Right cardiac atrium (tissue), 5 donors: ENCODE results near the gene NDFIP2. TPM values are rescaled to one million over a fixed set of nuclear protein-coding genes. Genes with fewer than 3 reads are reported as not detected.

ENCODE experiments used
- ATAC-seq, 2 donors: fragments of 200-7000 bp; cut with Tn5 transposase; one replicate each; pipeline versions ENCODE4 v1.8.0 to v1.9.1; 2020; ENCODE audit warnings: moderate library complexity in 2 of 2, mild to moderate bottlenecking in 1 of 2
- DNase-seq, 3 donors: peaks; one replicate each; pipeline ENCODE4 v3.0.0-alpha.2; 2020
- H3K27ac ChIP-seq: one replicate; pipeline ENCODE4 v1.5.1; 2013; ENCODE audit warnings: mild to moderate bottlenecking, low read length, control low read depth, moderate library complexity
- H3K27me3 ChIP-seq: one replicate; pipeline ENCODE4 v1.6.1; 2013; ENCODE audit not compliant: control insufficient read depth, insufficient read depth
- H3K4me1 ChIP-seq: one replicate; pipeline ENCODE4 v1.6.1; 2013; ENCODE audit warnings: low read length; ENCODE audit not compliant: control insufficient read depth, insufficient read depth
- H3K4me3 ChIP-seq: one replicate; pipeline ENCODE4 v1.5.1; 2013; ENCODE audit warnings: low read length, control low read depth
- H3K9me3 ChIP-seq: one replicate; pipeline ENCODE4 v1.6.1; 2013; ENCODE audit warnings: low read length; ENCODE audit not compliant: control insufficient read depth
- WGBS: extraction: QIAGEN DNeasy Blood & Tissue Kit; methylation state at CpG from one replicate; pipeline ENCODE4 v1.1.7; 2013; 5-methylcytosine and 5-hydroxymethylcytosine counted together
- intact Hi-C, 4 donors: fragments of 100-400 bp; cut with DNase I; formaldehyde crosslinking; loops; one replicate each; pipeline versions ENCODE4 v1.11.0 to v1.14.0; 2022 to 2023
- polyA plus RNA-seq: library from polyadenylated mRNA; stranded (reverse); fragments of 200-250 nt; gene quantifications from one replicate; pipeline ENCODE4 v1.2.3, GENCODE V29; 2013
- total RNA-seq, 4 donors: library from RNA; stranded (reverse); fragmentation: NEBNext Ultra II Directional; extraction: Animal tissue kit (Norgen Biotek cat#: 25700); gene quantifications; one replicate each; pipeline ENCODE4 v1.2.1, GENCODE V29; 2021
- donor health status: healthy with polysubstance abuse.
- donor health status: DM: no; HTN: yes; CAD: no.
- donor health status: DM: no; HTN: no; CAD: no.
- donor health status: DM: no; HTN: yes; CAD: no; lungs with severe emphysema.
- donor health status: DM: yes; HTN: yes; CAD: no.

Gene NDFIP2
- total and polyA plus RNA-seq, 5 donors, result 29.0 to 48.7 (median 40.1) TPM

DNA sequence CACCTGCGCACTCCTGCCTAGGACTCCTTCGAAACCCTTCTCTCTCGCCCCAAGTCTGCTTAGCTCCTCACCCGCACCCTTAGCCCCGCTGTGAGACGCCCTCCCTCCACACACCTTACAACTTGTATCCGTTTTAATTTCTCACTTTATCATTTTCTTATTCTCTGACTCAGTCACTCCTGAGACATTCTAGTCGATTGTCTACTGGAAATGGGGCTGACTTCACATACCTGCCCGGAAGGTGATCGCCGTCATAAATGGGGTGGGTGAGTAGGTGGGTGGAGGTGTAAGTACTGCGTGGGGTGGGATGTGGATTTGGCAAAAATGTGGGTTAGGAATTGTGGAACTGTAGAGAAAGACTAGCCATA lies 714 bp downstream of the NDFIP2 start:
- Histone ChIP-seq H3K4me1 (no peaks in the 10 kb centered on the region), H3K9me3 (no peaks in the 10 kb centered on the region), H3K27ac (peak overlapping the region; percentile 56), H3K4me3 (peak overlapping the region; percentile 84), H3K27me3 (no peaks in the 10 kb centered on the region)
- ATAC-seq, result peak; percentile 17 to 41
- intact Hi-C loops, result loop anchor here (5.0 to 10.0 kb wide), 3 partner anchors 51 to 67 kb away; no protein-coding TSS in a partner anchor
- DNase-seq, result peak in 1 of 3 donors; percentile 30
- WGBS, result under 1% methylated on average over 12 of the region's 12 CpGs

- intact Hi-C loops, result loop anchor here (5.0 to 10.0 kb wide), 3 partner anchors 50 to 68 kb away; no protein-coding TSS in a partner anchor
- H3K9me3 ChIP-seq, result no peaks in the 10 kb centered on the region
- peak overlapping the region; percentile 84 for H3K4me3 ChIP-seq
- H3K27ac ChIP-seq, result no peak overlapping the region
- no peak for ATAC-seq
- no peaks in the 10 kb centered on the region for H3K27me3 ChIP-seq
- 65% methylated on average over 3 of the region's 3 CpGs for WGBS
- DNase-seq, result no peak
- H3K4me1 ChIP-seq, result no peaks in the 10 kb centered on the region
Measured at GRCh38 chr13:79482281-79482970, 1.5 kb downstream of the NDFIP2 start.

DNA sequence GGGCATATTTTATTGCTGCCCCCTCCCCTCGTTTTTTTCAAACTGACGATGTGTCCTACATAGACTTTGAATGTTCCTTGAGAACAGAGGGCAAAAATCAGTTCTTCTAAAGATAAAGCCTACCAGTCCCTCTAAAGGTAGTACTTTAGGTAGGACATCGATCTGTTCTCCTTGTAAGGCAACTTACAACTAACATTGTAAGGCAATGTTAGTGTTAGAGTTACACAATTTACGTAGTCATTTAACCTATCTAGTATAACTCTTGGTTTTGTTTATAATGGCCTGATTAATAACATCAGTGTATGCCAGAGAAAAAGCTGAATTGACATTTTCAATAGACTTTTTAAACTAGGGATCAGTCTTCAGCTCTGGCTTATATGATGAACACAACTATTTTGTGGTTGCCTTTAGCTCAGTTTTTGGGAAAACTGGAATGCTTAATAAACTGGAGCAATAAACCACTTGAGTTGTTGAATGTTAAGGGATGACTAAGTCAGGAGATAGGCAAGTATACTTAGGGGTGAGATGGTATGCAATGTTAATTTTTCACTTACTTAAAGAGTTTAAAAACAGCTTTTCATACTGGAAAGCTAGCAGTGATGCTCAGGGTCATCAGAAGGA lies 2.2 kb downstream of the NDFIP2 start:
- intact Hi-C loops, result loop anchor here (5.0 to 10.0 kb wide), 3 partner anchors 49 to 68 kb away; no protein-coding TSS in a partner anchor
- no peaks in the 10 kb centered on the region for H3K27me3 ChIP-seq
- no peaks in the 10 kb centered on the region for H3K9me3 ChIP-seq
- 82% methylated on average over 4 of the region's 4 CpGs for WGBS
- H3K27ac ChIP-seq, result no peak overlapping the region
- H3K4me3 ChIP-seq, result no peak overlapping the region
- no peaks in the 10 kb centered on the region for H3K4me1 ChIP-seq
- DNase-seq (no peak), ATAC-seq (no peak)

DNA sequence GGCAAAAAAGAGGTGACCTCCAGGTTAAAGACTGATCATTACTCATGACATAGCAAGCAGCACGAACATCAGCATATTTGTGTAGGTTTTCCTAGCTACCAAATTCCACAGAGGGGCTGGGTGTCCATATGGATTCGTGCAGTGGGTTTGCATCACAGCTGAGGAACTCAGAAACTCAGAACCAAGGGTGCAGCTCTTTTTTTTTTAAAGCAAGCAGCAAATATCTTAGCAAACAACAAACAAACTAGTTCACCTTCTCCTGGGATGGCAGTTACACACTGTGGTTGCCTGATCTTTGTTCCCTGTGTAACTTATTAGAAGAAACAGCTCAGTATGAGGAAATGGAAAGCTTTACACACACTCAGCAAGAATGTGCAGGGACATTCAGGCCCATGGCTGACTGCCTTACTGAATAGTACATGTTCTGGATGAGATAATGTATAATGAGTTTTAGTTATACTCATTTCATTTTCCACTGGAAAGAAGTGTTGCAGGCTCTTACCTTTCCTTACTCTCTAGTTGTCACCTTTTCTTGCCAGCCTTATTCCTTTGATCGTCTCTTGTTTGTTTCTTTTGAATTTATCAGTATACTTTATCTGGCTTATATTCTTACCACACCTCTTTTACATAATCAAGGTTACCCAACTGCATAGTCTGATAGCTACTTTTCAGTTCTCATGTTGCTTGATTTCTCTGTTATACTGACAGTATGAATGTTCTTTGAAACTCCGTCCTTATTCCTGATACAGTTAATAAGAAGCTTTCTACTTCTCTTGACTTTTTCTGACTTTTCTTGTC lies 4.3 kb downstream of the NDFIP2 start:
- Histone ChIP-seq H3K4me1 (peaks cover under 1% of the 10 kb centered on the region), H3K27me3 (no peaks in the 10 kb centered on the region), H3K4me3 (no peak overlapping the region), H3K27ac (peak overlapping the region; percentile 55), H3K9me3 (no peaks in the 10 kb centered on the region)
- DNase-seq (no peak), ATAC-seq (peak in 1 of 2 donors; percentile 27)
- WGBS, result 63% methylated on average over 4 of the region's 4 CpGs
- intact Hi-C loops, result loop anchor here in 3 of 4 donors (10.0 kb wide), 2 partner anchors 50 to 70 kb away; no protein-coding TSS in a partner anchor

- no peak for DNase-seq
- Histone ChIP-seq H3K9me3 (no peaks in the 10 kb centered on the region), H3K27me3 (no peaks in the 10 kb centered on the region), H3K27ac (no peak overlapping the region), H3K4me1 (peaks cover 4% of the 10 kb centered on the region), H3K4me3 (no peak overlapping the region)
- WGBS, result 85% methylated on average over 6 of the region's 6 CpGs
- intact Hi-C loops, result loop anchor here in 3 of 4 donors (10.0 kb wide), 2 partner anchors 48 to 72 kb away; no protein-coding TSS in a partner anchor
- ATAC-seq, result no peak
Measured at GRCh38 chr13:79486433-79487188, 5.7 kb downstream of the NDFIP2 start.

GRCh38 chr13:79490326-79490725 lies 9.4 kb downstream of the NDFIP2 start:
- WGBS, result 82% methylated on average over 1 of the region's 1 CpG
- Histone ChIP-seq H3K4me3 (no peak overlapping the region), H3K4me1 (peaks cover 8% of the 10 kb centered on the region), H3K9me3 (no peaks in the 10 kb centered on the region), H3K27me3 (no peaks in the 10 kb centered on the region), H3K27ac (no peak overlapping the region)
- no peak for DNase-seq
- no peak for ATAC-seq
- intact Hi-C loops, result no loop called here

GRCh38 chr13:79490824-79491223 lies 9.9 kb downstream of the NDFIP2 start:
- 81% methylated on average over 1 of the region's 1 CpG for WGBS
- Histone ChIP-seq H3K27me3 (no peaks in the 10 kb centered on the region), H3K9me3 (no peaks in the 10 kb centered on the region), H3K27ac (no peak overlapping the region), H3K4me1 (peaks cover 8% of the 10 kb centered on the region), H3K4me3 (no peak overlapping the region)
- intact Hi-C loops, result no loop called here
- ATAC-seq, result no peak
- no peak for DNase-seq

- Histone ChIP-seq H3K4me1 (peaks cover 8% of the 10 kb centered on the region), H3K4me3 (no peak overlapping the region), H3K27me3 (no peaks in the 10 kb centered on the region), H3K9me3 (no peaks in the 10 kb centered on the region), H3K27ac (no peak overlapping the region)
- WGBS, result 63% methylated on average over 4 of the region's 4 CpGs
- intact Hi-C loops, result no loop called here
- DNase-seq, result no peak
- ATAC-seq, result no peak
Measured at GRCh38 chr13:79491715-79492114, 10.8 kb downstream of the NDFIP2 start.

DNA sequence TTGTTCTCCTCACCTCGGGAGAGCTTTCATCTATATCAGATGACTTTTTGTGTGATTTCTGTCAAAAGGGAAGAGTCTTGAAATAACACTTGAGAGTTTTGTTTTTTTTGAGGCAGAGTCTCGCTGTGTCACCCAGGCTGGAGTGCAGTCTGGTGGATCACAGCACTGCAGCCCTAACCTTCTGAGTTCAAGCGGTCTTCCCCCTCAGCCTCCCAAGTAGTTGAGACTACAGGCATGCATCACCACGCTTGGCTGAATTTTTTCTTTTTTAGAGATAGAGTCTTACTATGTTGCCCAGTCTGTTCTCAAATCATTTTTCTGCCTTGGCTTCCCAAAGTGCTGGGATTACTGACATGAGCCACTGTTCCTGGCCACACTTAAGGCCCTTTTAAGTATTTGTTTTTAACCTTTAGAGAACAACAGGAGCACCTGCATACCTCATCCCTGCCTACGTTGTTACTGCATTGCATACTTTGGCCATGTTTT lies 11.4 kb downstream of the NDFIP2 start:
- no peaks in the 10 kb centered on the region for H3K9me3 ChIP-seq
- no peak for ATAC-seq
- H3K4me1 ChIP-seq, result peaks cover 8% of the 10 kb centered on the region
- intact Hi-C loops, result no loop called here
- H3K4me3 ChIP-seq, result no peak overlapping the region
- no peak overlapping the region for H3K27ac ChIP-seq
- no peak for DNase-seq
- 72% methylated on average over 5 of the region's 5 CpGs for WGBS
- H3K27me3 ChIP-seq, result no peaks in the 10 kb centered on the region

DNA sequence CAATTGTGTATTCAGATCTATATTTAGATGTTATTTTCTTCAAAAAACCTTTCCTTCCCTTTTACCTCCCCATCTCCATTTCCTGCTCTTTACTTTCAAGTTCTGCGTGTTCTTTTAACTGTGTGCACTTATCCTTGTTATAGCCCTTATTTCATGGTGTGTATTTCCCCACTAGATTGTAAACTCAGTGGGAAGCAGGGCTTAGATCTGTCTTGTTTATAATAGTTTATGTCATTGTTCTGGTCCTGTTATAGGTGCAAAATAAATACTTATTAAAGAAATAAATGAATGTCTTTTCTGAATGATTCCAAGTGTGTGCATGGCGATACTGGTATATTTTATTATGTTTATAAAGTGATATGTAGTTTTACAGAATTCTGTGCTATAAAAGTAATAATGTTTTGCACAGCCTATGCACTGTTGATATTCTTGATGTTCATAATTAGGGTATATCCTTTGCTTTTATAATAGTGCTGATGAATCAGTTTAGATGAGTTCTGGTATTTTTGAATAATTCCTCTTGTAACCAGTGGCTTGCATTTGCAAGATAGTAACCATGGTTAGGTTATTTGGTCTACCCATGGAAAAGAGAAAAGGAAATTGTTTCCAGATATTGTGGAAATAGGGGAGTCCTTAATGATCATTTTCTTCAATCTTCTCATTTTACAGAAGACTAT lies 12.1 kb downstream of the NDFIP2 start:
- Histone ChIP-seq H3K27ac (no peak overlapping the region), H3K4me1 (peaks cover 11% of the 10 kb centered on the region), H3K4me3 (peak overlapping the region; percentile 28), H3K27me3 (no peaks in the 10 kb centered on the region), H3K9me3 (no peaks in the 10 kb centered on the region)
- intact Hi-C loops, result no loop called here
- no peak for DNase-seq
- 78% methylated on average over 2 of the region's 2 CpGs for WGBS
- ATAC-seq, result no peak
